ENCODE measurements around the gene SETD3. TPM values are rescaled to one million over a fixed set of nuclear protein-coding genes. Genes with fewer than 3 reads are reported as not detected.

SETD3 gene
- polyA plus RNA-seq, 1 donor from 2014 or later: 49.6 TPM

DNA sequence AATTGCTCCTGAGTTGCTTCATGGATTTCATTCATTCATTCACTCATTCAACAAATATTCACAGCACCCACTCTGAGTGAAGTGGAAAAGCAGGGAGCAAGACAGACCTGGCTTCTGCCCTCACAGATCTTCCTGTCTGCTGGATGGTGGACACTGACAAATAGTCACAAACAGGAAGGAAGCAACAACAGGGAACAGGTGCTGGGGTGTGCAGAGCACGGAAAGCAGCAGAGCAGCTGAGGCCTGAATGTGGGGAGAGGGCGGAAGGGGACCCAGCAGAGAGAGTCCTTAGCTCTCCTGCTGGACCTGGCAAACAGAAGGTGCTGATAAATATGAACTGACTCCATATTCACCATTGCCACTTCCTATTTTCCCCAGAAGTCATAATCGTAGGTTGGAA lies 54.4 kb downstream of the SETD3 start:
- Histone ChIP-seq H3K27ac (ENCODE audit: low read length) (no peak overlapping the region), H3F3A (ENCODE audit: insufficient read depth, low read length, poor library complexity, severe bottlenecking) (no peaks in the 10 kb centered on the region), H3K9ac (ENCODE audit: low read length) (no peak overlapping the region), H3K27me3 (ENCODE audit: insufficient read depth, low read depth, low read length) (no peaks in the 10 kb centered on the region), H3K9me3 (ENCODE audit: low read length) (peaks cover 5% of the 10 kb centered on the region), H4K20me1 (ENCODE audit: insufficient read depth) (no peaks in the 10 kb centered on the region), H3K79me2 (replicated peaks; ENCODE audit: insufficient read depth, low read length) (no peaks in the 10 kb centered on the region), H2AFZ (ENCODE audit: low read depth, low read length) (no peak overlapping the region), H3K36me3 (ENCODE audit: insufficient read depth, low read length) (no peaks in the 10 kb centered on the region), H3K9me2 (ENCODE audit: insufficient read depth, low read length) (no peaks in the 10 kb centered on the region), H3K4me2 (ENCODE audit: low read length) (no peak overlapping the region), H3K4me3 (ENCODE audit: low read length) (no peak overlapping the region)
- TF ChIP-seq EP300 (conservative IDR thresholded peaks at IDR 0.05; ENCODE audit: poor library complexity, severe bottlenecking): no peak
- no peak for TF ChIP-seq TAF1 (IDR thresholded peaks at IDR 0.05; ENCODE audit: low read depth)
- TF ChIP-seq SMC3 (conservative IDR thresholded peaks at IDR 0.05; ENCODE audit: poor library complexity): no peak
- TF ChIP-seq, protein P1, sequence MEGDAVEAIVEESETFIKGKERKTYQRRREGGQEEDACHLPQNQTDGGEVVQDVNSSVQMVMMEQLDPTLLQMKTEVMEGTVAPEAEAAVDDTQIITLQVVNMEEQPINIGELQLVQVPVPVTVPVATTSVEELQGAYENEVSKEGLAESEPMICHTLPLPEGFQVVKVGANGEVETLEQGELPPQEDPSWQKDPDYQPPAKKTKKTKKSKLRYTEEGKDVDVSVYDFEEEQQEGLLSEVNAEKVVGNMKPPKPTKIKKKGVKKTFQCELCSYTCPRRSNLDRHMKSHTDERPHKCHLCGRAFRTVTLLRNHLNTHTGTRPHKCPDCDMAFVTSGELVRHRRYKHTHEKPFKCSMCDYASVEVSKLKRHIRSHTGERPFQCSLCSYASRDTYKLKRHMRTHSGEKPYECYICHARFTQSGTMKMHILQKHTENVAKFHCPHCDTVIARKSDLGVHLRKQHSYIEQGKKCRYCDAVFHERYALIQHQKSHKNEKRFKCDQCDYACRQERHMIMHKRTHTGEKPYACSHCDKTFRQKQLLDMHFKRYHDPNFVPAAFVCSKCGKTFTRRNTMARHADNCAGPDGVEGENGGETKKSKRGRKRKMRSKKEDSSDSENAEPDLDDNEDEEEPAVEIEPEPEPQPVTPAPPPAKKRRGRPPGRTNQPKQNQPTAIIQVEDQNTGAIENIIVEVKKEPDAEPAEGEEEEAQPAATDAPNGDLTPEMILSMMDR (IDR thresholded peaks at IDR 0.05; ENCODE audit: poor library complexity, severe bottlenecking): no peak
- TF ChIP-seq, protein P2, sequence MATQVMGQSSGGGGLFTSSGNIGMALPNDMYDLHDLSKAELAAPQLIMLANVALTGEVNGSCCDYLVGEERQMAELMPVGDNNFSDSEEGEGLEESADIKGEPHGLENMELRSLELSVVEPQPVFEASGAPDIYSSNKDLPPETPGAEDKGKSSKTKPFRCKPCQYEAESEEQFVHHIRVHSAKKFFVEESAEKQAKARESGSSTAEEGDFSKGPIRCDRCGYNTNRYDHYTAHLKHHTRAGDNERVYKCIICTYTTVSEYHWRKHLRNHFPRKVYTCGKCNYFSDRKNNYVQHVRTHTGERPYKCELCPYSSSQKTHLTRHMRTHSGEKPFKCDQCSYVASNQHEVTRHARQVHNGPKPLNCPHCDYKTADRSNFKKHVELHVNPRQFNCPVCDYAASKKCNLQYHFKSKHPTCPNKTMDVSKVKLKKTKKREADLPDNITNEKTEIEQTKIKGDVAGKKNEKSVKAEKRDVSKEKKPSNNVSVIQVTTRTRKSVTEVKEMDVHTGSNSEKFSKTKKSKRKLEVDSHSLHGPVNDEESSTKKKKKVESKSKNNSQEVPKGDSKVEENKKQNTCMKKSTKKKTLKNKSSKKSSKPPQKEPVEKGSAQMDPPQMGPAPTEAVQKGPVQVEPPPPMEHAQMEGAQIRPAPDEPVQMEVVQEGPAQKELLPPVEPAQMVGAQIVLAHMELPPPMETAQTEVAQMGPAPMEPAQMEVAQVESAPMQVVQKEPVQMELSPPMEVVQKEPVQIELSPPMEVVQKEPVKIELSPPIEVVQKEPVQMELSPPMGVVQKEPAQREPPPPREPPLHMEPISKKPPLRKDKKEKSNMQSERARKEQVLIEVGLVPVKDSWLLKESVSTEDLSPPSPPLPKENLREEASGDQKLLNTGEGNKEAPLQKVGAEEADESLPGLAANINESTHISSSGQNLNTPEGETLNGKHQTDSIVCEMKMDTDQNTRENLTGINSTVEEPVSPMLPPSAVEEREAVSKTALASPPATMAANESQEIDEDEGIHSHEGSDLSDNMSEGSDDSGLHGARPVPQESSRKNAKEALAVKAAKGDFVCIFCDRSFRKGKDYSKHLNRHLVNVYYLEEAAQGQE (IDR thresholded peaks at IDR 0.05; ENCODE audit: borderline replicate concordance): no peak
- TF ChIP-seq MXI1 (conservative IDR thresholded peaks at IDR 0.05; ENCODE audit: poor library complexity, severe bottlenecking): no peak
- TF ChIP-seq EZH2 (IDR thresholded peaks at IDR 0.05; ENCODE audit: borderline replicate concordance, insufficient read depth, low read length, poor library complexity, severe bottlenecking): no peak
- no peak for TF ChIP-seq RAD21 (conservative IDR thresholded peaks at IDR 0.05)

DNA sequence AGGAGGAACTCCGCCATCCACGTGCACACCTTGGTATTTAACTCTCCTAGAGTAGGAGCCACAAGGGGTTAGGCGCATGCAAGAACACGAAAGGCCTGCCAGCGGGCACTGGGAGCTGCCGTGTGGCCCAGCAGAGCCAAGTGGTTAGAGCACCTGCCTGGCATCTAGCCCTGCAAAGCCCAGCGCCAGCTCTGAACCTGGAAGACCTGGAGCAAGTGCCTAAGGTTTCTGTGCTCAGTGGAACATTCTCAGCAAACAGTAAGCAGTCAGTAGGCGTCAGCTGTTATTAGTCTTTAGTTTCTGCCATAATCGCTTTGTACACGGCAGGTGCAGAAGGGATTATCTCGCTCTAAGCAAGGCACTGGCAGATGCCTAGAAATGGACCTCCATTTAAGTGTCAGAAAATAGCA lies 55.4 kb downstream of the SETD3 start:
- Histone ChIP-seq H3K36me3 (ENCODE audit: insufficient read depth, low read length) (no peaks in the 10 kb centered on the region), H3K4me2 (ENCODE audit: low read length) (no peak overlapping the region)

More for the DNA sequence above, 55.4 kb downstream of the SETD3 start:
- Histone ChIP-seq H2AFZ (ENCODE audit: low read depth, low read length) (no peak overlapping the region), H4K20me1 (ENCODE audit: insufficient read depth) (no peaks in the 10 kb centered on the region), H3K9ac (ENCODE audit: low read length) (no peak overlapping the region), H3K27me3 (ENCODE audit: insufficient read depth, low read depth, low read length) (no peaks in the 10 kb centered on the region), H3K9me3 (ENCODE audit: low read length) (peaks cover 5% of the 10 kb centered on the region), H3K9me2 (ENCODE audit: insufficient read depth, low read length) (no peaks in the 10 kb centered on the region), H3K4me3 (ENCODE audit: low read length) (no peak overlapping the region), H3F3A (ENCODE audit: insufficient read depth, low read length, poor library complexity, severe bottlenecking) (no peaks in the 10 kb centered on the region), H3K27ac (ENCODE audit: low read length) (no peak overlapping the region), H3K79me2 (replicated peaks; ENCODE audit: insufficient read depth, low read length) (no peaks in the 10 kb centered on the region)
- TF ChIP-seq POLR2AphosphoS5 (IDR thresholded peaks at IDR 0.05) (no peak), EZH2 (IDR thresholded peaks at IDR 0.05; ENCODE audit: borderline replicate concordance, insufficient read depth, low read length, poor library complexity, severe bottlenecking) (no peak), TAF1 (IDR thresholded peaks at IDR 0.05; ENCODE audit: low read depth) (no peak), RAD21 (conservative IDR thresholded peaks at IDR 0.05) (no peak), MXI1 (conservative IDR thresholded peaks at IDR 0.05; ENCODE audit: poor library complexity, severe bottlenecking) (no peak), EP300 (conservative IDR thresholded peaks at IDR 0.05; ENCODE audit: poor library complexity, severe bottlenecking) (no peak), SMC3 (conservative IDR thresholded peaks at IDR 0.05; ENCODE audit: poor library complexity) (no peak)
- TF ChIP-seq, protein P2 (IDR thresholded peaks at IDR 0.05; ENCODE audit: borderline replicate concordance): no peak
- TF ChIP-seq, protein P1 (IDR thresholded peaks at IDR 0.05; ENCODE audit: poor library complexity, severe bottlenecking): no peak
